PC-9 (cell line): ENCODE data around the gene CDKN1A. TPM values are rescaled to one million over a fixed set of nuclear protein-coding genes. Genes with fewer than 3 reads are reported as not detected.

ENCODE experiments used
- BruUV-seq: library from RNA; stranded (reverse); fragments of 400-500 nt; replicated peaks from 2 replicates; lab custom pipeline; 2021; lab: Mats Ljungman, UMichigan
- CTCF ChIA-PET: fragments of 300-600 bp; sonication (Branson Sonifier 250); formaldehyde crosslinking; loops from one replicate; lab custom pipeline; 2022; ENCODE audit warnings: antibody characterized with exemption; lab: Charles Lee
- POLR2A ChIA-PET: fragments of 300-600 bp; sonication (Branson Sonifier 250); formaldehyde crosslinking; loops from one replicate; lab custom pipeline; 2022; ENCODE audit warnings: antibody characterized with exemption; ENCODE audit not compliant: unreplicated experiment; lab: Charles Lee
- DNase-seq, 2 experiments: peaks; one replicate each; pipeline versions ENCODE4 v3.0.0 to v3.0.0-alpha.2; 2015 to 2022; ENCODE audit warnings: mixed read lengths in 1 of 2
- H2AFZ ChIP-seq: fragments of 200-600 bp; sonication (generic); 2 replicates; pipeline ENCODE4 v1.8.1; 2017; ENCODE audit warnings: antibody characterized with exemption
- H3F3A ChIP-seq: fragments of 200-600 bp; sonication (generic); 2 replicates; pipeline ENCODE4 v1.8.1; 2017; ENCODE audit warnings: antibody characterized with exemption, mild to moderate bottlenecking, low read depth; ENCODE audit not compliant: insufficient read depth
- H3K27ac ChIP-seq: fragments of 200-600 bp; sonication (generic); 2 replicates; pipeline ENCODE4 v1.6.1; 2016; ENCODE audit warnings: mixed run types
- H3K27me3 ChIP-seq: fragments of 200-600 bp; sonication (generic); 2 replicates; pipeline ENCODE4 v1.6.1; 2016; ENCODE audit warnings: low read depth, mixed run types; ENCODE audit not compliant: insufficient read depth
- H3K36me3 ChIP-seq: fragments of 200-600 bp; sonication (generic); 2 replicates; pipeline ENCODE4 v1.6.1; 2016; ENCODE audit warnings: low read depth, mixed run types
- H3K4me1 ChIP-seq: fragments of 200-600 bp; sonication (generic); replicated peaks from 2 replicates; pipeline ENCODE4 v1.6.1; 2016; ENCODE audit warnings: mixed run types; ENCODE audit not compliant: insufficient read depth
- H3K4me2 ChIP-seq: fragments of 200-600 bp; sonication (generic); 2 replicates; pipeline ENCODE4 v1.6.1; 2017; ENCODE audit warnings: mixed run types
- H3K4me3 ChIP-seq: fragments of 200-600 bp; sonication (generic); 2 replicates; pipeline ENCODE4 v1.6.1; 2016; ENCODE audit warnings: mixed run types
- H3K79me2 ChIP-seq: fragments of 200-600 bp; sonication (generic); 2 replicates; pipeline ENCODE4 v1.6.1; 2017; ENCODE audit warnings: low read depth, mixed run types
- H3K9me2 ChIP-seq: fragments of 200-600 bp; sonication (generic); 2 replicates; pipeline ENCODE4 v1.8.1; 2017; ENCODE audit warnings: mild to moderate bottlenecking; ENCODE audit not compliant: insufficient read depth
- H3K9me3 ChIP-seq: fragments of 200-600 bp; sonication (generic); 2 replicates; pipeline ENCODE4 v1.8.1; 2016; ENCODE audit warnings: low read depth; ENCODE audit not compliant: insufficient read depth
- H4K20me1 ChIP-seq: fragments of 200-600 bp; sonication (generic); 2 replicates; pipeline ENCODE4 v1.8.1; 2017; ENCODE audit not compliant: insufficient read depth
- CTCF ChIP-seq: fragments of 200-600 bp; sonication (generic); conservative IDR thresholded peaks from 2 replicates; pipeline ENCODE4 v1.6.1; 2017; ENCODE audit warnings: mixed run types, antibody characterized with exemption, mild to moderate bottlenecking, moderate library complexity
- EZH2 ChIP-seq: fragments of 200-600 bp; sonication (generic); IDR thresholded peaks from 2 replicates; pipeline ENCODE4 v1.8.0; 2017; ENCODE audit warnings: antibody characterized with exemption, low read depth
- intact Hi-C: fragments of 100-400 bp; cut with micrococcal nuclease; formaldehyde crosslinking; loops from one replicate; pipeline ENCODE4 v1.10.0; 2022; ENCODE audit not compliant: unreplicated experiment
- total RNA-seq: library from RNA; stranded (reverse); gene quantifications from 2 replicates; pipeline ENCODE4 v1.2.3, GENCODE V29; 2021

The CDKN1A gene
- total RNA-seq, 1 experiment from 2014 or later: 14.8 TPM

GRCh38 chr6:36665180-36665579 is 13.3 kb upstream of the CDKN1A start:
- intact Hi-C loops: no loop called here
- Histone ChIP-seq H2AFZ (no peak overlapping the region), H3K9me3 (no peaks in the 10 kb centered on the region), H4K20me1 (no peaks in the 10 kb centered on the region), H3K79me2 (no peaks in the 10 kb centered on the region), H3K27me3 (no peaks in the 10 kb centered on the region), H3K27ac (no peak overlapping the region), H3K4me2 (no peak overlapping the region), H3K4me1 (peaks cover 33% of the 10 kb centered on the region), H3K36me3 (no peaks in the 10 kb centered on the region), H3F3A (peaks cover 24% of the 10 kb centered on the region; the same call in 1 of the 2 replicates), H3K9me2 (no peaks in the 10 kb centered on the region), H3K4me3 (no peak overlapping the region)
- DNase-seq: no peak
- TF ChIP-seq EZH2: no peak
- TF ChIP-seq CTCF: no peak
- POLR2A ChIA-PET: no interaction called here
- BruUV-seq: no TSS peak
- CTCF ChIA-PET: no interaction called here

GRCh38 chr6:36666287-36666686 is 12.2 kb upstream of the CDKN1A start:
- TF ChIP-seq CTCF: no peak
- no peak for TF ChIP-seq EZH2

GRCh38 chr6:36666826-36667591 is 11.5 kb upstream of the CDKN1A start:
- H3K27me3 ChIP-seq: no peaks in the 10 kb centered on the region
- TF ChIP-seq EZH2: no peak
- TF ChIP-seq CTCF: no peak
- intact Hi-C loops: loop anchor here (1.0 kb wide), 1 partner anchor 11 kb away; the partner anchor contains the start of gene CDKN1A
- no peaks in the 10 kb centered on the region for H3K79me2 ChIP-seq
- H3K4me1 ChIP-seq: peaks cover 33% of the 10 kb centered on the region
- POLR2A ChIA-PET: interaction anchor here (0.6 to 1.2 kb wide), 2 partner anchors 11 to 13 kb away, joined by 5 to 16 read pairs; partner anchors contain the start of gene CDKN1A
- H3K27ac ChIP-seq: peak overlapping the region; percentile 42; the same call in 1 of the 2 replicates
- H2AFZ ChIP-seq: no peak overlapping the region
- H4K20me1 ChIP-seq: no peaks in the 10 kb centered on the region
- peak; percentile 75 to 87 for DNase-seq
- no peak overlapping the region for H3K4me3 ChIP-seq
- no TSS peak for BruUV-seq
- no peaks in the 10 kb centered on the region for H3K9me2 ChIP-seq
- no peaks in the 10 kb centered on the region for H3K9me3 ChIP-seq
- CTCF ChIA-PET: interaction anchor here (0.6 kb wide), 1 partner anchor 50 kb away, joined by 4 read pairs; no protein-coding TSS in a partner anchor
- peak overlapping the region; percentile 54 for H3K4me2 ChIP-seq
- no peaks in the 10 kb centered on the region for H3K36me3 ChIP-seq
- H3F3A ChIP-seq: peaks cover 24% of the 10 kb centered on the region; the same call in 1 of the 2 replicates

More at GRCh38 chr6:36666287-36666686, 12.2 kb upstream of the CDKN1A start:
- Histone ChIP-seq H3K79me2 (no peaks in the 10 kb centered on the region), H3K27me3 (no peaks in the 10 kb centered on the region), H3K9me3 (no peaks in the 10 kb centered on the region), H2AFZ (no peak overlapping the region), H3K4me3 (no peak overlapping the region), H3K36me3 (no peaks in the 10 kb centered on the region), H3K4me2 (peak overlapping the region; percentile 54), H3F3A (peaks cover 24% of the 10 kb centered on the region; the same call in 1 of the 2 replicates), H3K4me1 (peaks cover 33% of the 10 kb centered on the region), H4K20me1 (no peaks in the 10 kb centered on the region), H3K27ac (peak overlapping the region; percentile 42; the same call in 1 of the 2 replicates), H3K9me2 (no peaks in the 10 kb centered on the region)
- no TSS peak for BruUV-seq
- CTCF ChIA-PET: interaction anchor here (0.6 kb wide), 1 partner anchor 49 kb away, joined by 4 read pairs; no protein-coding TSS in a partner anchor
- intact Hi-C loops: no loop called here
- DNase-seq: no peak
- POLR2A ChIA-PET: interaction anchor here (0.6 to 1.2 kb wide), 2 partner anchors 12 to 549 kb away, joined by 5 to 16 read pairs; partner anchors contain the start of gene CDKN1A
